Calu3 (cell line): ENCODE measurements around the gene IFNA4. TPM values are rescaled to one million over a fixed set of nuclear protein-coding genes. Genes with fewer than 3 reads are reported as not detected.
"Not testable (repeated sequence)": the region's sequence is repeated elsewhere in the genome, so short reads cannot be mapped to it uniquely, and the experiment has no call there.

Experiments used
- BruUV-seq: library from RNA; stranded (reverse); fragments of 400-500 nt; replicated peaks from 2 replicates; lab custom pipeline; 2021; lab: Mats Ljungman, UMichigan
- CTCF ChIA-PET: fragments of 300-600 bp; sonication (Branson Sonifier 250); formaldehyde crosslinking; loops from one replicate; lab custom pipeline; 2022; ENCODE audit warnings: antibody characterized with exemption; lab: Charles Lee
- DNase-seq: peaks from one replicate; pipeline ENCODE4 v3.0.0; 2022
- H3K27ac Mint-ChIP-seq: one replicate; pipeline ENCODE4 v1.8.0; 2022; ENCODE audit warnings: mixed read lengths; ENCODE audit not compliant: unreplicated experiment
- H3K27me3 Mint-ChIP-seq: one replicate; pipeline ENCODE4 v1.8.0; 2022; ENCODE audit warnings: mixed read lengths; ENCODE audit not compliant: unreplicated experiment
- H3K36me3 Mint-ChIP-seq: one replicate; pipeline ENCODE4 v1.8.0; 2022; ENCODE audit warnings: mild to moderate bottlenecking, moderate library complexity, mixed read lengths; ENCODE audit not compliant: insufficient read depth, unreplicated experiment
- H3K4me1 Mint-ChIP-seq: one replicate; pipeline ENCODE4 v1.8.0; 2022; ENCODE audit warnings: mild to moderate bottlenecking, low read depth, mixed read lengths; ENCODE audit not compliant: unreplicated experiment
- H3K4me3 Mint-ChIP-seq: one replicate; pipeline ENCODE4 v1.8.0; 2022; ENCODE audit warnings: mild to moderate bottlenecking, low read depth, moderate library complexity, mixed read lengths; ENCODE audit not compliant: unreplicated experiment
- H3K9me3 Mint-ChIP-seq: one replicate; pipeline ENCODE4 v1.8.0; 2022; ENCODE audit warnings: low read depth, mixed read lengths; ENCODE audit not compliant: unreplicated experiment
- intact Hi-C: fragments of 100-400 bp; cut with micrococcal nuclease; formaldehyde crosslinking; loops from one replicate; pipeline ENCODE4 v1.10.0; 2022; ENCODE audit not compliant: unreplicated experiment
- total RNA-seq: library from RNA; stranded (reverse); gene quantifications from 2 replicates; pipeline ENCODE4 v1.2.3, GENCODE V29; 2022
- TF ChIP-seq, protein P1 (sequence below): fragments of 200-600 bp; IDR thresholded peaks from one replicate; pipeline ENCODE4 v1.8.0; 2022; ENCODE audit warnings: antibody characterized with exemption; ENCODE audit not compliant: unreplicated experiment

IFNA4 gene
- total RNA-seq, 1 experiment from 2014 or later: not detected

DNA sequence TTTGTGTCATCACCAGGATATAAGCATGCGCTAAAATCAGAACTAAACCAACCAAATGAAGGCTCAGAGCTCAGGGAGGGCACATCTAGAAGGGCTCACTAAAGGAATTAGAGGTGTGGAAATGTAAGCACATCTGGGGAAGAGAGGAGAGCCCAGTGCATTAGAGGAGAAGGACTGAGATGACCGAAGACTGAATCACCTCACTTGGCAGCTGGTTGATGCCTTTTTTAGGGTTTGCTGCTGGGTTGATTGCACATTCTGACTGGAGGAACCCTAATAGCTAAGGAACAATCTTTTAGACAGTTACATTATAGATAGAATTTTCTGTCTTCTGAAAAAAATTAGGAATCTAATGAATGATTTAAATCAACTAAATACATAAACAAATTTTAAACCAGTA, 12.7 kb downstream of the IFNA4 start:
- Mint-ChIP-seq H3K27ac (no peak overlapping the region), H3K4me3 (no peak overlapping the region)
- CTCF ChIA-PET: no interaction called here

GRCh38 chr9:21172156-21172555, 15.2 kb downstream of the IFNA4 start:
- Mint-ChIP-seq H3K9me3 (no peaks in the 10 kb centered on the region), H3K27me3 (peaks cover 7% of the 10 kb centered on the region), H3K27ac (no peak overlapping the region), H3K4me1 (no peaks in the 10 kb centered on the region), H3K4me3 (no peak overlapping the region), H3K36me3 (no peaks in the 10 kb centered on the region)
- TF ChIP-seq, protein P1, sequence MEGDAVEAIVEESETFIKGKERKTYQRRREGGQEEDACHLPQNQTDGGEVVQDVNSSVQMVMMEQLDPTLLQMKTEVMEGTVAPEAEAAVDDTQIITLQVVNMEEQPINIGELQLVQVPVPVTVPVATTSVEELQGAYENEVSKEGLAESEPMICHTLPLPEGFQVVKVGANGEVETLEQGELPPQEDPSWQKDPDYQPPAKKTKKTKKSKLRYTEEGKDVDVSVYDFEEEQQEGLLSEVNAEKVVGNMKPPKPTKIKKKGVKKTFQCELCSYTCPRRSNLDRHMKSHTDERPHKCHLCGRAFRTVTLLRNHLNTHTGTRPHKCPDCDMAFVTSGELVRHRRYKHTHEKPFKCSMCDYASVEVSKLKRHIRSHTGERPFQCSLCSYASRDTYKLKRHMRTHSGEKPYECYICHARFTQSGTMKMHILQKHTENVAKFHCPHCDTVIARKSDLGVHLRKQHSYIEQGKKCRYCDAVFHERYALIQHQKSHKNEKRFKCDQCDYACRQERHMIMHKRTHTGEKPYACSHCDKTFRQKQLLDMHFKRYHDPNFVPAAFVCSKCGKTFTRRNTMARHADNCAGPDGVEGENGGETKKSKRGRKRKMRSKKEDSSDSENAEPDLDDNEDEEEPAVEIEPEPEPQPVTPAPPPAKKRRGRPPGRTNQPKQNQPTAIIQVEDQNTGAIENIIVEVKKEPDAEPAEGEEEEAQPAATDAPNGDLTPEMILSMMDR: no peak
- no peak for DNase-seq
- intact Hi-C loops: no loop called here
- CTCF ChIA-PET: no interaction called here
- BruUV-seq: no TSS peak

More for the DNA sequence above, 12.7 kb downstream of the IFNA4 start:
- no peaks in the 10 kb centered on the region for H3K36me3 Mint-ChIP-seq
- H3K4me1 Mint-ChIP-seq: no peaks in the 10 kb centered on the region
- DNase-seq: no peak
- H3K9me3 Mint-ChIP-seq: no peaks in the 10 kb centered on the region
- peaks cover 14% of the 10 kb centered on the region for H3K27me3 Mint-ChIP-seq
- TF ChIP-seq, protein P1: no peak
- no TSS peak for BruUV-seq
- intact Hi-C loops: no loop called here

- no peaks in the 10 kb centered on the region for H3K9me3 Mint-ChIP-seq
- no peak for DNase-seq
- intact Hi-C loops: no loop called here
- TF ChIP-seq, protein P1: no peak
- no peaks in the 10 kb centered on the region for H3K27me3 Mint-ChIP-seq
- no peaks in the 10 kb centered on the region for H3K4me1 Mint-ChIP-seq
- no peak overlapping the region for H3K27ac Mint-ChIP-seq
- H3K36me3 Mint-ChIP-seq: no peaks in the 10 kb centered on the region
- no peak overlapping the region for H3K4me3 Mint-ChIP-seq
- CTCF ChIA-PET: no interaction called here
- BruUV-seq: no TSS peak
Observed at GRCh38 chr9:21171351-21171750, 16.0 kb downstream of the IFNA4 start.

DNA sequence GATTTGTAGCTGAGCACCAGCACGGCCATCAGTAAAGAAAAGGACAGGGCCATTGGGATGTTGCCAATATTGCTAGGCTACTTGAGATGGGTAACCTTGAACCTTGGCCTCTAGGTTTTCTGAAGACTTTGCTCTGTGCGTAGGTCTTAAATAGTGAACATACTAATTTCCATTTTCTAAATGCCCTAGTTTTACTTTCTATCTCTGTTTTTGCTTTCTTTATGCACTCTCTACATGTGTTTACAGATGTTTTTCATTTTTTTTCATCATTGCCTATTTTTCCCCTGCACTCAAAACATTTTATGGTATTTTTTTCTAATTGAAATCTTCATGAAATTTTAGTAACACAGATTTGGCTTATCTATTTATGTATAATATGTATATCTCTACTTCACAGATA, 20.8 kb downstream of the IFNA4 start, which contains the start of gene IFNA21:
Gene IFNA21, minus strand, starts transcription at position 101 of the 400 bp plus-strand sequence. Its CDS starts 48 bp downstream, at position 53.
- H3K27ac Mint-ChIP-seq, H3K4me3 Mint-ChIP-seq, CTCF ChIA-PET, H3K4me1 Mint-ChIP-seq, intact Hi-C loops, BruUV-seq, DNase-seq, H3K9me3 Mint-ChIP-seq, H3K36me3 Mint-ChIP-seq, H3K27me3 Mint-ChIP-seq: not testable (repeated sequence)

- Mint-ChIP-seq H3K36me3 (no peaks in the 10 kb centered on the region), H3K27me3 (no peaks in the 10 kb centered on the region), H3K9me3 (no peaks in the 10 kb centered on the region), H3K4me1 (no peaks in the 10 kb centered on the region), H3K4me3 (no peak overlapping the region), H3K27ac (no peak overlapping the region)
- no TSS peak for BruUV-seq
- CTCF ChIA-PET: no interaction called here
- intact Hi-C loops: no loop called here
- TF ChIP-seq, protein P1: no peak
- no peak for DNase-seq
Observed at GRCh38 chr9:21165516-21165915, 21.9 kb downstream of the IFNA4 start.
